HG02759 (cell line): ENCODE data around the gene PIGQ.
"Not testable (repeated sequence)": the region's sequence is repeated elsewhere in the genome, so short reads cannot be mapped to it uniquely, and the experiment has no call there.

Experiments
- ATAC-seq: cut with Tn5 transposase; IDR thresholded peaks from one replicate; pipeline ENCODE4 v1.9.1; 2021; ENCODE audit warnings: mild to moderate bottlenecking, moderate library complexity; ENCODE audit not compliant: unreplicated experiment

PIGQ gene

DNA sequence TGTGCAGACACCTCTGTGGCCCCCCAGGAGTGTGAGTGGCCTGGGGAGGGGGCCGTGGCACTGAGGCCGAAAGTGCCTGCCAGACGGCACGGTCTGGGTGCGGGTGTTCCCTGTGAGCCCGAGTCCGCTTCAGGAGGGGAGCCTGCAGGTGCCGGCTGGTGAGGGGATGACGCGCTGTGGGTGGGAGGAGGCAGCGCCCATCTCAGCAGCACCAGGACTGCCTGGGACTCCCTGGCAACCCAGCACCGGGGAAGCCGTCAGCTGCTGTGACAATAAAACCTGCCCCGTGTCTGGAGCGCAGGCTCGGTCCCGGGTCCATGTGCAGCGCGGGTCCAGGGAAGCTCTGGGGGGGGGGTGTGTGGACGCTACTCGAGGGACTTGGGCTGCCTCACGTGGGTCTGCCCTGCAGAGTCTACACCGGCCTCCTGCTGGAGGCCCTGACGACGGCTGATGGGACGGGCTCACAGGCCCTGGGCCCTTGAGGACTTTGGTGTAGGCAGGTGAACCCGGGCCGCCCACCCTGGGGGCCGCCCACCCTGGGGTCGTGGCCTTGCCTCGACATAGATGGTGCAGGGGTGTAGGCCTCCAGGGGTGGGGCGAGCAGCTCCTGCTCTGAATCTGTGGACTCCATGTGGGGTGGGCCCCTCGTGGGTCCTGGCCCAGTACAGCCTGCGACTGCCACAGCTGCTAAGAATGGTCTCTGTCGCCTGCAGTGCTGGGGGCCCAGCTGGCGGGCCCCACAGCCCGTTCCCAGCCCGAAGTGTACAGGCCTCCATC, 14.2 kb downstream of the PIGQ start:
- no peak for ATAC-seq

DNA sequence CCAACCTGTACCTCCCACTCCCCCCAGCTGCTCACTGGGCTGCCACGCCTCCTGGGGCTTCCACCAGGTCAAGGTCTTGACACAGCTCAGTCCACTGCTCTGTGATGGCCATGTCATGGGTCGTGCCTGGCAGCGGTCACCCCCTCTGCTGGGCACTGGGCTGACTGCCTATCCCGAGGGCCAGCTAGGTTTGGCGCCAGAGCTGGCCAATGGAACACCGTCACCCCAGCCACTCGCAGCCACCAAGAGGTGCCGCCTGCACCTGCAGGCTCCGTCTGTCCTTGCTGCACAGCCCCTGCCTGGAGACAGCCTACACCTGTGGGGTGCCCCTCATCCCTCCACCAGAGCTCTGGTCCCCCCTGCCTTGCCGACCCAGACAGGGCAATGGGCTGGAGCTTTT, 15.6 kb downstream of the PIGQ start:
- no peak for ATAC-seq

DNA sequence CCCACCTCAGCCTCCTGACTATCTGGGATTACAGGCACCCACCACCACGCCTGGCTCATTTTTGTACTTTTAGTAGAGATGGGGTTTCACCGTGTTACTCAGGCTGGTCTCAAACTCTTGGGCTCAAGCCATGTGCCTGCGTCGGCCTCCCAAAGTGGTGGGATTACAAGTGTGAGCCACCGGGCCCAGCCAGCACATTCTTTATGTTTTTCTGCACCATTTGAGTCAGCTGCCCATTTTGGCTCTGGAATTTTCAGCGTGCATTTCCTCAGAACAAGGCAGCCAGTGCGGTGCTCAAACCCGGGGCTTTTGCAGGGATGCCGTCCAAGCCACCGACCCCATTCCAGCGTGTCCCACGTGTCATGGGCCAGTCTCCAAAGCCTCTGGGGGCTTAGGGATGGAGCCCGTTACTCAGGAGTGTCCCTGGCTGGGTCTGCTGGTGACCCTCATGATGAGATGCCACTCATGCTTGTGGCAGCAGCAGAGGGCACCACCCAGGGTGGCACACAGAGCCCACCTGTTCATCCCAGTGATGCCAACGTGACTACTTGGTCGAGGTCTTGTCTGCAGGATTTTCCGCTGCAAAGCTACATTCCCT, 16.4 kb downstream of the PIGQ start:
- ATAC-seq, result no peak

DNA sequence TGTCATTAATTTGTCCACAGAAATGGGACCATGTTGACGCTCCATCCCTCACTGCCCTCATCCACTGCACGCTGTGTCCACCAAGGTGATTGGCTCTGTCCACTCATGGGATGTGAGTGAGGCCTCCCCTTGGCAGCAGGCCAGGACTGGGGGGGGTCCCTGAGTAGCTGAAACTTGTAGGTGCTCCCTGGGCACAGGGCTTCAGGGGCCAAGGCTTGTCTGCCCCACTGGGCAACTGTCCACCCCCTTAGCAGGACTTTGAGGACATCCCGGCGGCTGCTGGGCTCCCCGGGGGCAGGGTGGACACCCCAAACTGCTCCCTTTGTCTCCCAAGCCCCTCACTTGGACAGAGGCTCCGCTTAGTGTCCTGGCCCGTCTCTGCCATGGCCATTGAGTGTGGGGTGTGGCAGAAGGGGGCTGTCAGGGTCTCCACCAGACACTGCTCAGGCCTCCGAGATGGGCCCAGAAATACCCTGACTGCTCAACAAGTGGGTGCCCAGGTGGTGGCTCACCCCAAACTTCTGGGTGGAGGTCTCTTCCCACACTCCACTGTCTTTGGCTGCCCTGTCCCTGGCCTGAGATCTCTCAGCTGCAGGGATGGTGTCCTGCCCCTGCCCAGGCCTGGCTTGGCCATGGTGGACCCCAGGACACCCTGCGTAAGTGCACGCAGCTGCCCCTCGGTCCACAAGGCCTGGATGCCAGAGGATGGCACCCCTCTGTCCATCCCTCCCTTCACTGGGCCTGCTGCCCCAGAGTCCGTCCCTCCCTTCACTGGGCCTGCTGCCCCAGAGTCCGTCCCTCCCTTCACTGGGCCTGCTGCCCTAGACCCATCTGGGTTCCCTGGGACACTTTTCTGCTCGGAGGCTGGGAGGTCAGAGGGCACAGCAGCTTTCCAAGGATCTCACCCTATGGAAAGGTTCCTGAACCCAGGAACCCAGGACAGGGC, 17.1 kb downstream of the PIGQ start:
- ATAC-seq, result no peak

DNA sequence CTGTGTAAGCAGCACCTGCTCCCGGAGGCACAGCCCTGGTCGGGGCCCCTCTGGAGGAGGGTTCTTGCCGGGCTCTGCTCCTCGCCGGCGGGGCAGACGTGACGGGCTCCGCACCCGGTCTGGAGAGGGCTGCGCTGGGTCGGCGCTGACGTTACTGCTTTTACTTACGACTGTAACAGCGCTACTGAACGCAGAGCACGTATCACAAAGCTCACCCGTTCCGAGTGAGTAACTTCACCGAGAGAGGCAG, 18.8 kb downstream of the PIGQ start:
- ATAC-seq, result peak; percentile 14

DNA sequence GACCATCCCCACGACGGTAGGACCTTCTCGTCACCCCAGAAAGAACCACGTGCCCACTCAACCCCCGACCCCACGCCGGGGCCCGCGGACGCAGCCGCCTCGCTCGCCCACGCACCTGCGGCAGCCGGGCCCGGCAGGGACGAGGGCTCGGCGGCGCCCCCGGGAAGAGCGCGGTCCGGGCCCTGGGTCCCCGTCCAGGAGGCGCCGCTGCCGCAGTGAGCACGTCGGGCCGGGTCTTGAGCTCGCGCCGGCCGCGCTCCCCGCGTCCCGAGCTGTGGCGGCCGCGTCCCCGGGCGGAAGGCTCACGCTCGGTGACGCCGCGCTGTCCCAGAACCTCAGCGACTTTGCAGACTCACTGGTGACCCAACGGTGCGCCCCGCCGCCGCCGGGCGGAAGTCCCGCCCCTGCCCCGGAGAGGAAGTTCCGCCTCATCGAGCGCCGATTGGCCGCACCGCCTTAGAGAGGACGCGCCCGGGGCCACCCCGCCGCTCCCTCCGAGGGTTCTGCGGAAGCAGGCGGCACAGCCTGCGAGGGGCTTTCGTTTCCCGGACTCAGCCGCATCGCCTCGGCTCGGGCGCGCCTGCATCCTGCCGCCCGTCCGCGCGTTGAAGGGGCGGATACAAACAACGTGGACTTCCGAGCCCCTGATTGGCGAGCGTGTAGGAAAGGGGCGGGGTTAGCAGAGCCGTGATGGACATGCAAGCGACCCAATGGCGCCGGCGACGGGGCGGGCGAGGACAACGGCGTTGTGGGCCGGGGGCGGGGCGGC, 19.3 kb downstream of the PIGQ start:
- peak; percentile 72 for ATAC-seq

DNA sequence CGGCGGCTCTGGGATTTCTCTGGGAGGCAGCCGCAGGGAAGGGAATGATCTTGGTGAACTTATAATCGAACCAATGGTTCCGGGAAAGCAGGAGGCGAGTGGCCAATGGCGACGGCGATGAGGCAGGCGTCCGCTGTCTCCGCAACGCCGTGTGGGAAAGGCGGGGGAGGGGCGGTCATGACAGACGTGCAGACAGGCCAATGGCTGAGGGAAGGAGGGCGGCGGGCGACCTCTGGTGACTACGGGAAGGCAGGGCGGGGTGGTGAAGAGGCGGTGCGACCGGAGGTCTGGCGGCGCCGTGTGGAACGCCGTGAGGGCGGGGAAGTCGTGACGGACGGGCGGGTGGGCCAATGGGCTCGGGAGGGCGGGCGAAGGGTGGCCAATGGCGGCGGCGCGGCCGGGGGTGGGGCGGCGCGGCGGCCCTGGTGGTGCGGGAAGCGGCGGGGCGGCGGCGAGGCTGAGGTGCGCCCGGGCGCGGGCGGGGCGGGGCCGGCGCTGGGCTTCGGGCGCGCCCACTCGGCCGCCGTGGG, 20.0 kb downstream of the PIGQ start, which contains the start of gene RAB40C:
Gene RAB40C (plus strand): TSS at position 409 of the 530 bp plus-strand sequence. CDS start 226 bp downstream, outside the sequence.
- peak; percentile 74 for ATAC-seq

DNA sequence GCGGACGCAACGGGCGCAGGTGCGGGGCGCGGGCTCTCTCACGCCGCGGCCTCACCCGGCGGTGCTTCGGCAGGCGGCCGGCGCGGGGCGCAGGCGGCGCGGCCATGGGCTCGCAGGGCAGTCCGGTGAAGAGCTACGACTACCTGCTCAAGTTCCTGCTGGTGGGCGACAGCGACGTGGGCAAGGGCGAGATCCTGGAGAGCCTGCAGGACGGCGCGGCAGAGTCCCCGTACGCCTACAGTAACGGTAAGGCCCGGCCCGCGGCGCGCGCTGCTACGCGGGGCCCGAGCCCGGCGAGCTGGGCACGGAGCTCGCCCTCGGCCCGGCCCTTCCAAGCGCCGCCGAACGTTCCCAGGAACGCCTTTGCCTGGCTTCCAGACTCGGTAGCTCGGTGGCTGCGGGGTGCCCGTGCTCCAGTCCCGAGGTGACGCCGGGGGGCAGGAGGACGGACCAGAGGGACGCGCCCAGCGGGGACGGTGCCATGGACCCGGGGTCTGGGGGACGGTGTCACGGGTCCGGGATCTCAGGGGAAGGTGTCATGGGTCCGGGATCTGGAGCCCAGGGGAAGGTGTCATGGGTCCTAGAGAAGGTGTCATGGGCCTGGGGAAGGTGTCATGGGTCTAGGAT, 20.5 kb downstream of the PIGQ start:
- ATAC-seq, result peak; percentile 2

DNA sequence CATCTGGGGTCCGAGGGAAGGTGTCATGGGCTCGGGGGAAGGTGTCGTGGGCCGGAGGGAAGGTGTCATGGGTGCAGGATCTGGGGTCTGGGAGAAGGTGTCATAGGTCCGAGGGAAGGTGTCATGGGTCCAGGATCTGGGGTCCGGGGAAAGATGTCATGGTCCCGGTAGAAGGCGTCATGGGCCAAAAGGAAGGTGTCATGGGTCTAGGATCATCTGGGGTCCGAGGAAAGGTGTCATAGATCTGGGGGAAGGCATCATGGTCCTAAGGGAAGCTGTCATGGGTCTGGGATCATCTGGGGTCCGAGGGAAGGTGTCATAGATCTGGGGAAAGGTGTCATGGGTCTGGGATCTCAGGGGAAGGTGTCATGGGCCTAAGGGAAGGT, 21.0 kb downstream of the PIGQ start:
- ATAC-seq, result no peak

DNA sequence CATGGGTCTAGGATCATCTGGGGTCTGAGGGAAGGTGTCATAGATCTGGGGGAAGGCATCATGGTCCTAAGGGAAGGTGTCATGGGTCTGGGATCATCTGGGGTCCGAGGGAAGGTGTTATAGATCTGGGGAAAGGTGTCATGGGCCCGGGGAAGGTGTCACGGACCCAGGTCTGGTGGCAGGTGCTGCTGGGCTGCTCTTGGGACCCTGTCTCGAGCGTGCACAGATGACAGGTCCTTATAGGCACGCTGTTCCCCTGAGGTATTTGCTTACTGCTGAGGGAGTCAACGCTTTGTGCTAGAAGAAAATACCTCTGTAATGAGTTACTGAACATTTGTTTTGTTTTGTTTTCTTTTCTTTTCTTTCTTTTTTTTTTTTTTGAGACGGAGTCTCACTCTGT, 21.5 kb downstream of the PIGQ start:
- no peak for ATAC-seq

DNA sequence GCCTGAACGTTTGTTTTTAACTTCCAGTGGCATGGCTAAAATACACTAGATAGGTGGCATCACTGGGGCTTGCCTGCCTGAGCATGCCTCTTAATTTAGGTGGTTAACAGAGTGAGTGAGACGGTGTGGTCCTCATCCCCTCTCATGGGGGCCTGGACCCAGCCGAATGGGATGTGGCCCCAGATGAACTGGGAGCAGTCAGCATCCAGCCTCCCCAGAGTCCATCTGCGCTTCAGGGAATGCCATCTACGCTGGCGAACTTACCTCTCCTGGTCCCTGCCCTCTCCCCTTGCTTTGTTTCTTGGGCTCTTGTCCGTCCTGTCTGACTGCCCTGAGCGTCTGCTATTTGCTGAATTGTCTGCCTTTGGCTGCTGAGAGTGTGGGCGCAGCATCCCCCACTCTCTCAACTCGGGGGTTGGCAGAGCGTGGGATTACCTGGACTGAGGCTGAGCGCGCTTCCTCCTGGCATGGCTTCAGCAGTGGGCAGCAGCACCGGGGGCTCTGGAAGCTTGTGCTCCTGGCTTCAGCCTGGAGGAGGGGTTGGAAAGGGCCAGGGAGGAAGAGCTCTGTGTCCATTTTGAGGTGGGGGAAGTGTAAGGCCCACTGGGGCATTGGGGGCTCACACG, 22.2 kb downstream of the PIGQ start:
- no peak for ATAC-seq

DNA sequence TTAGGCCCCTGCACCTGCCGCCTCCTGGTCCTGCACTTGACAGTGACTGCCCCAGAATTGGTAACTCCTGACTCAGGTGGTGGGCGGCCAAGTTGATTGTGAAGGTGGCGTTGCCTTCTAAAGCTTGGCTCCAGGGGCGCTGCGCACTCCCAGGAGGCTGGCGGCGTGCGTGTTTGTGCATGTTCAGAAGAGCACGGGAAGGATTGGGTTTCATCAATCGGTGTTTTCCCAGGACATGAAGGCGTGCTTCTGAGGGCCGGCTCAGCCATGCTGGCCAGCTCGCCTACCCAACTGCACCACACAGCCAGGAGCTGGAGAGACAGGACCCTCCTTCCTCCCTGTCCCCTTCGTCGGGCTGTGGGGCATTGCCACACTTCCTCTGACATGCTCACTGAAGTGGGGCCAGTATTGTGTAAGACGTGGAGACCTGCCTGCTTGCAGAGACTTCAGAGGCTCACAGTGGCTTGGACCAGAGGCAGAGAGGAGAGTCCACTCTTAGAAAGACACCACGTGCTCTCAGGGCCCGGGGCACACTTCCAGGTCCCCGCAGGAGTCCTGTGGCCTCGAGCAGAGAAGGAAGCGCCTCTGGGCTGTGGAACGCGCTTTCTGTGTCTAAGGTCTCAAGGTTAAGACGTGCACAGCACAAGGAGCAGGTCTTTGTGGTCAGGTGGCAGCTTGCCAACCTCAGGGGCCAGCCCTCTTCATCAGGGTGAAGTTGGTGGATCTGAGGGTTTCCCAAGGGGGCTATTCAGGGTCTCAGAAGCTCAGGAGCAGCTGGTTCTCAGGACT, 22.9 kb downstream of the PIGQ start:
- ATAC-seq, result no peak

DNA sequence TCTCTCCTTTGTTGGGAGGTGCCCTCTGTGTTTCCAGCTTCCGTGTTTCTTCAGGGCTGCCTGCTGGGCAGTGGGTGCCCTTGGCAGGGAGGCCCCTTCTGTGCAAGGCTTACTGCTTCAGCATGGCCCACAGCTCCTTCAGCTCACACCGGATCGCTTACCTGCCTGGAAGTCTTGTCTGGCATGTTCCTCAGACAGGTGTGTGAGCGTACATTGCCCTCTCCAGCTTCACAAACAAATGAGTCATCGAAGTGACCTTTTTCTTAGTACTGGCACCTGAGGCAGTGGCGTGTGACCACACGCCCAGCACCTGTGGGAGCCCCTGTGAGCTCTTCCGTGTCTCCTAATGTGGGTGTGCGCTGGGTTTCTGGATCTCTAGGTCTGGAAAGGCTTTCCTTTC, 23.6 kb downstream of the PIGQ start:
- no peak for ATAC-seq

DNA sequence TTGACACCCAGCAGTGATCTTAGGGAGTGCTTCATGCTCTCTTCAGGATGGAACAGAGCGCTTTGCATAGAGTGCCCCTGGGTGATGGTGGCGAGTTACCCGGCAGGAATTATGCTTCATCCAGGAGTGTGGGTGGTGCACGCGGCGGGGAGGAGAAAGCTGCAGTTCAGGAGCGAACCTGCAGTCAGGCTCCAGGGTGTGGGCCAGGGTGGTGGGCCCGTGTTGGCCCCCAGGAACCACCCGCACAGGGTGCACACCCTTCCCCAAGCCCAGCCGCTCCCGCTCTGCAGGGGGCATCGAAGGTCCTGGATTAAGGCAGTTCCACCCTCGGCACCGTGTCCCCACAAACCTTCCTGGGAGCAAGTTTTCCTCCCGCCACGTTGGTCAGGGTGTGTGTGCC, 24.0 kb downstream of the PIGQ start:
- no peak for ATAC-seq

DNA sequence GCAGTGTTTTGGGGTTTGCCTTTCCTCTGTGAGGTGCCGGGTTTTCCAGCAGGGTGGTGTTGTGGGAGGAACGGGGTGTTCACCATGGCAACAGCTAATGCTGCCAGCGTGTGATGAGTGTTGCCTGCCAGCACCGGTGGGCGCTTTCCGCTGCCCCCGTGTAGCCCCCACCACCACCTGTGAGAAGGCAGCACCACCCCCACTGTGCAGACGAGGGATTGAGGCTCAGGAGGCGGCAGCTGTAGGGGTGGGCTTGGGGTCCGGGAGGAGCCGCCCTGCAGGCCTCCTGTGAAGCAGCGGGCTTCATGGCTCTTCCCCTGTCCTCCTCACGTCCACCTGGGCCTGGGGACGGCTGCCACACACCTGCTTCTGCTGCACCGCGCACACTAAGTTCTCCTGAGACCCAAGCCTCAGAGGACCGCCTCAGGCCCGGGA, 25.3 kb downstream of the PIGQ start:
- ATAC-seq, result no peak

DNA sequence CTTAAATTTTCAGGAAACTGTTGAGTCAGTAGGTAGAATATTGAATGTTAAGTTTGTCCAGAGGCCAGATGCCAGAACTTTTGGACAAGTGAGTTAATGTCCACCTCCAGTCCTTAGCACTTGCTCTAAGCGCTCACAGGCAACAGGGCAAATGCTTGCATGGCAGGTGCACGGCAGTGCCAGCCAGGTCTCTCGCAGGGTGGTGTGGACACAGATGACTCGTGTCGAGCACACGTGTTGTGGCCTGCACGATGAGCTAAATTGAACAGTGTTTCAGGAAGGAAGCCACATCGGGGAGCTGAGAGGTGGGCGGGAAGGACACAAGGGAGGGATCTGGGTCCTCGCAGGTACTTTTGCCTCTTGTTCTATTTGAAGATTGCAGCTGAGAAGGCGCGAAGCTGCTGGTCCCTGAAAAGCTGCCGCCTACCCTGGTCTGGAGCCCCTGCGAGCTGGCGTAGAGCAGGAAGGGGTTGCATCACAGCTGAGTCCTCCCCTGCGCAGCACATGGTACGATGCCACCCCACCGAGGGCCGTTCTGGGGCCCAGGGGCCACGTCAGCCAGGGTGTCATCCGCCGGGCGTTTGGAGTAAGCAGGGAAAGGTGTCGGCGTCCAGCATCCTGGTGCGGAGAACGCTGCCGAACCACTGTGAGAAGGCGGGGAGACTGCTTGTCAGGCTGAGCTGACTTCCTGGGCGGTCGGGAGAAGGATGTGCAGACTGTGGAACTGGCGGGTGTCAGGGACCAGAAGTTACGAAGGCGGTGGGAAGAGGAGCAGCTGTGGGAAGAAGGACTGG, 26.4 kb downstream of the PIGQ start:
- ATAC-seq, result no peak

DNA sequence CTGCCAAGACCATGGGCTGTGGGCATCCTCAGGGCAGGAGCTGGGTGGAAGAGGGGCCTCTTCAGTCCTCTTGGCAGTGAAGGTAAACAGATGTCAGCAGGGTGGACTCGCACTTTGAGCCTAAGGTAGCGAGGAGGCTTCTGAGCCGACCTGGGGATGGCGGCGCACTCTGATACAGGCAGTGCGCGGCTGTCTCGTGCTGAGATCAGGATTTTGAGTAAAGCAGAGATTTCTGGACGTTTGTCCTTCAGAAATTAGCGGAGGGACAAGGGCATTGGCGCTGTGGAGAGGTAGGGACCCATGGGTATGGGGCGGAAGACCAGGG, 26.9 kb downstream of the PIGQ start:
- no peak for ATAC-seq

DNA sequence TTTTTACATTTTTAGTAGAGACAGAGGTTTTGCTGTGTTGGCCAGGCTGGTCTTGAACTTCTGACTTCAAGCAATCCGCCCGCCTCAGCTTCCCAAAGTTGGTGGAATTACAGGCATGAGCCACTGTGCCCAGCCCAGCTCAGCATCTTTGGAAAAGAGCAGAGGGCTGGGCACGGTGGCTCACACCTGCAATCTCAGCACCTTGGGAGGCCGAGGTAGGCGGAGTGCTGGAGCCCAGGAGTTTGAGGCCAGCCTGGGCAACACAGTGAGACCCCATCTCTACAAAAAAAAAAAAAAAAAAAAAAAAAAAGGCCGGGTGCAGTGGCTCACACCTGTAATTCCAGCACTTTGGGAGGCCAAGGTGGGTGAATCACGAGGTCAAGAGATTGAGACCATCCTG, 27.9 kb downstream of the PIGQ start:
- not testable (repeated sequence) for ATAC-seq
